Nephron (organoid): ENCODE data around the gene C1QC.

Experiments
- H3K27ac Mint-ChIP-seq, 3 experiments: 2 replicates each; pipeline ENCODE4 v1.8.0; 2020; ENCODE audit warnings: mixed read lengths in 3 of 3, mild to moderate bottlenecking in 2 of 3, moderate library complexity in 1 of 3
- H3K27me3 Mint-ChIP-seq: 2 replicates; pipeline ENCODE4 v1.8.0; 2021; ENCODE audit warnings: low read depth, mild to moderate bottlenecking, moderate library complexity, mixed read lengths
- H3K36me3 Mint-ChIP-seq: 2 replicates; pipeline ENCODE4 v1.8.0; 2020; ENCODE audit warnings: low read depth, mixed read lengths
- H3K4me1 Mint-ChIP-seq: 2 replicates; pipeline ENCODE4 v1.8.0; 2020; ENCODE audit warnings: mixed read lengths
- H3K4me3 Mint-ChIP-seq, 3 experiments: 2 replicates each; pipeline ENCODE4 v1.8.0; 2020; ENCODE audit warnings: mild to moderate bottlenecking in 3 of 3, mixed read lengths in 3 of 3, moderate library complexity in 2 of 3
- H3K9me3 Mint-ChIP-seq: 2 replicates; pipeline ENCODE4 v1.8.0; 2020; ENCODE audit warnings: mixed read lengths
- CTCF ChIP-seq, 3 experiments: fragments of 200-600 bp; sonication (generic); IDR thresholded peaks; one replicate each; pipeline ENCODE4 v1.5.0; 2021; ENCODE audit warnings: antibody characterized with exemption in 3 of 3; ENCODE audit not compliant: unreplicated experiment in 3 of 3

The C1QC gene

GRCh38 chr1:22637907-22638445 lies 5.5 kb upstream of the C1QC start:
- Mint-ChIP-seq H3K9me3 (no peaks in the 10 kb centered on the region), H3K27ac (no peak overlapping the region), H3K27me3 (peaks cover 27% of the 10 kb centered on the region), H3K36me3 (no peaks in the 10 kb centered on the region), H3K4me3 (no peak overlapping the region), H3K4me1 (peaks cover 10% of the 10 kb centered on the region)
- TF ChIP-seq CTCF (IDR thresholded peaks at IDR 0.05; ENCODE audit: unreplicated experiment in 3 of 3), result no peak

DNA sequence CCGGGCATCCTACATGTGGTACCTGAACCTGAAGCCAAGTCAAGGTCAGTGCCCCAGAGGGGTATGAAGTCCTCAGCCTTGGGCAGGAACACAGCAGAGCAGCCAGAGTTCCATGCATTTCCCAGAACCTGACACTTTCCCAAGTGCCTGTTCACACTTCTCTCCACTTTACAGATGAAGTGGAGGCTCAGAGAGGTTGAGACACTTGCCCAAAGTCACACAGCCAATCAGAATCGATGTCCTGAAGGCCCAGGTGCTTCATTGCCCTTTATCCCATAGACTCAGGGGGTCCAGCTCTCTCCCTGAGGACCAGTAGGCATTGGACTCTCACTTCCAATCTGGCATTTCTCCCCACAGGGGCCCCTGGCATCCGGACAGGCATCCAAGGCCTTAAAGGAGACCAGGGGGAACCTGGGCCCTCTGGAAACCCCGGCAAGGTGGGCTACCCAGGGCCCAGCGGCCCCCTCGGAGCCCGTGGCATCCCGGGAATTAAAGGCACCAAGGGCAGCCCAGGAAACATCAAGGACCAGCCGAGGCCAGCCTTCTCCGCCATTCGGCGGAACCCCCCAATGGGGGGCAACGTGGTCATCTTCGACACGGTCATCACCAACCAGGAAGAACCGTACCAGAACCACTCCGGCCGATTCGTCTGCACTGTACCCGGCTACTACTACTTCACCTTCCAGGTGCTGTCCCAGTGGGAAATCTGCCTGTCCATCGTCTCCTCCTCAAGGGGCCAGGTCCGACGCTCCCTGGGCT lies 4.8 kb upstream of the C1QC start:
- H3K4me3 Mint-ChIP-seq, result no peak overlapping the region
- no peaks in the 10 kb centered on the region for H3K36me3 Mint-ChIP-seq
- H3K27me3 Mint-ChIP-seq, result peaks cover 30% of the 10 kb centered on the region
- H3K27ac Mint-ChIP-seq, result peak overlapping the region in 1 of 3 experiments; percentile 37
- H3K9me3 Mint-ChIP-seq, result no peaks in the 10 kb centered on the region
- TF ChIP-seq CTCF (IDR thresholded peaks at IDR 0.05; ENCODE audit: unreplicated experiment in 3 of 3), result no peak
- H3K4me1 Mint-ChIP-seq, result peaks cover 10% of the 10 kb centered on the region

GRCh38 chr1:22639286-22639685 lies 4.1 kb upstream of the C1QC start:
- Mint-ChIP-seq H3K4me3 (no peak overlapping the region), H3K27ac (peak overlapping the region in 1 of 3 experiments; percentile 37), H3K27me3 (peaks cover 25% of the 10 kb centered on the region), H3K4me1 (peaks cover 10% of the 10 kb centered on the region), H3K36me3 (no peaks in the 10 kb centered on the region), H3K9me3 (no peaks in the 10 kb centered on the region)
- TF ChIP-seq CTCF (IDR thresholded peaks at IDR 0.05; ENCODE audit: unreplicated experiment in 3 of 3), result no peak

DNA sequence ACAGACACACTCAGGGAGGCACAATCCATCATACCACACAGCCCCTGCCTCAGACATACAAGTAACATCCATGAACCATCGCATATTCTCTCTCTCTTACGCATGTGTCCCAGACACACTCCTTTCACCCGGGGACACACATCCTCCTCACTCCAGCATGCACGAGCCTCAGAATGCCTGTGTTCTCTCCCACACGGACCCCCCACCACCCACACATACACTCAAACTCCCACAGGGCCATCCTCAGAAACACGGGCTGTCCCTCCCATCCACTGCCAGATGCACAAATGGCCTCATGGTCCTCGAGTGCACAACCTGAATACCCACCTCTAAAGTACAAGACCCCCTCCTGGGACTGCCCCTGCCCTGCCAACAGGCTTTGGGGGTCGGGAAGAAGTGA lies 2.2 kb upstream of the C1QC start:
- no peak overlapping the region for H3K4me3 Mint-ChIP-seq
- TF ChIP-seq CTCF (IDR thresholded peaks at IDR 0.05; ENCODE audit: unreplicated experiment in 3 of 3), result no peak
- H3K27me3 Mint-ChIP-seq, result peaks cover 24% of the 10 kb centered on the region
- no peaks in the 10 kb centered on the region for H3K9me3 Mint-ChIP-seq
- H3K27ac Mint-ChIP-seq, result no peak overlapping the region
- H3K4me1 Mint-ChIP-seq, result peaks cover 8% of the 10 kb centered on the region
- no peaks in the 10 kb centered on the region for H3K36me3 Mint-ChIP-seq

GRCh38 chr1:22641906-22642636 lies 1.4 kb upstream of the C1QC start:
- H3K36me3 Mint-ChIP-seq, result no peaks in the 10 kb centered on the region
- peaks cover 20% of the 10 kb centered on the region for H3K27me3 Mint-ChIP-seq
- no peaks in the 10 kb centered on the region for H3K9me3 Mint-ChIP-seq
- peak; percentile 90 to 95 (median 92) for TF ChIP-seq CTCF (IDR thresholded peaks at IDR 0.05; ENCODE audit: unreplicated experiment in 3 of 3)
- H3K4me3 Mint-ChIP-seq, result no peak overlapping the region
- no peak overlapping the region for H3K27ac Mint-ChIP-seq
- H3K4me1 Mint-ChIP-seq, result peaks cover 5% of the 10 kb centered on the region
